ENCODE data around the gene PLET1.

DNA sequence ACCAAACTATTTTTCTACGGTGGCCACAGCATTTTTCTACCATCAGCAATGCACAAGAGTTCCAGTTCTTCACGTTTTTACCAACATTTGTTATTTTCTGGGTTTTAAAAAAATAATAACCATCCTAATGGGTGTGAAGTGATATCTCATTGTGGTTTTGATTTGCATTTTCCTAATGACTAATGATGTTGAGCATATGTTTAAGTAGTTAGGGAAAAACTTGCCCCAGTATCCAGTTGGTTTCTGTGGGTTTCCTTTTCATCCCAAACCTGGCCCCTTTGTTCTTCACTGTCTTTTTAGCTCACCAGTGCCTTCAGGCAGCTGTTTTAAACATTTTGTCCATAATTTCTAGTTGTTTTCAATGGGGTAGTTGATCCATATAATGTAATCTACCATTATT lies 49.1 kb downstream of the PLET1 start:
- TF ChIP-seq TAF1 (conservative IDR thresholded peaks at IDR 0.05) (no peak), JUND (IDR thresholded peaks at IDR 0.05) (no peak), EGR1 (IDR thresholded peaks at IDR 0.05; ENCODE audit: low read depth in 2 of 2) (no peak), RAD21 (IDR thresholded peaks at IDR 0.05) (no peak)
- TF ChIP-seq, protein P1, sequence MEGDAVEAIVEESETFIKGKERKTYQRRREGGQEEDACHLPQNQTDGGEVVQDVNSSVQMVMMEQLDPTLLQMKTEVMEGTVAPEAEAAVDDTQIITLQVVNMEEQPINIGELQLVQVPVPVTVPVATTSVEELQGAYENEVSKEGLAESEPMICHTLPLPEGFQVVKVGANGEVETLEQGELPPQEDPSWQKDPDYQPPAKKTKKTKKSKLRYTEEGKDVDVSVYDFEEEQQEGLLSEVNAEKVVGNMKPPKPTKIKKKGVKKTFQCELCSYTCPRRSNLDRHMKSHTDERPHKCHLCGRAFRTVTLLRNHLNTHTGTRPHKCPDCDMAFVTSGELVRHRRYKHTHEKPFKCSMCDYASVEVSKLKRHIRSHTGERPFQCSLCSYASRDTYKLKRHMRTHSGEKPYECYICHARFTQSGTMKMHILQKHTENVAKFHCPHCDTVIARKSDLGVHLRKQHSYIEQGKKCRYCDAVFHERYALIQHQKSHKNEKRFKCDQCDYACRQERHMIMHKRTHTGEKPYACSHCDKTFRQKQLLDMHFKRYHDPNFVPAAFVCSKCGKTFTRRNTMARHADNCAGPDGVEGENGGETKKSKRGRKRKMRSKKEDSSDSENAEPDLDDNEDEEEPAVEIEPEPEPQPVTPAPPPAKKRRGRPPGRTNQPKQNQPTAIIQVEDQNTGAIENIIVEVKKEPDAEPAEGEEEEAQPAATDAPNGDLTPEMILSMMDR (IDR thresholded peaks at IDR 0.05; ENCODE audit: low read depth, low read length, missing input control) = no peak
- TF ChIP-seq, protein P2, sequence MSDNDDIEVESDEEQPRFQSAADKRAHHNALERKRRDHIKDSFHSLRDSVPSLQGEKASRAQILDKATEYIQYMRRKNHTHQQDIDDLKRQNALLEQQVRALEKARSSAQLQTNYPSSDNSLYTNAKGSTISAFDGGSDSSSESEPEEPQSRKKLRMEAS (IDR thresholded peaks at IDR 0.05) = no peak
